Neuronal stem cell (in vitro differentiated cells): Measurements from ENCODE around the gene SYCP3.

Source experiments
- DNase-seq: peaks from one replicate; pipeline ENCODE4 v3.0.0-alpha.2; 2013; ENCODE audit warnings: low spot score
- H2AFZ ChIP-seq: one replicate; pipeline ENCODE4 v1.6.1; 2013; ENCODE audit warnings: mild to moderate bottlenecking, low read length, inconsistent platforms
- H2AK5ac ChIP-seq: 2 replicates; pipeline ENCODE4 v1.6.1; 2013; ENCODE audit warnings: low read depth, mild to moderate bottlenecking, inconsistent platforms, low read length, moderate library complexity, mixed read lengths
- H2BK120ac ChIP-seq: 2 replicates; pipeline ENCODE4 v1.6.1; 2013; ENCODE audit warnings: low read depth, mild to moderate bottlenecking, inconsistent platforms, low read length, moderate library complexity, mixed read lengths
- H2BK12ac ChIP-seq: one replicate; pipeline ENCODE4 v1.6.1; 2013; ENCODE audit warnings: low read length, inconsistent platforms
- H2BK15ac ChIP-seq: 2 replicates; pipeline ENCODE4 v1.6.1; 2013; ENCODE audit warnings: mild to moderate bottlenecking, low read length, inconsistent platforms, mixed read lengths
- H2BK5ac ChIP-seq: one replicate; pipeline ENCODE4 v1.6.1; 2013; ENCODE audit warnings: inconsistent platforms, mild to moderate bottlenecking, low read length, moderate library complexity
- H3K14ac ChIP-seq: one replicate; pipeline ENCODE4 v1.6.1; 2013; ENCODE audit warnings: low read length, inconsistent platforms
- H3K18ac ChIP-seq: 2 replicates; pipeline ENCODE4 v1.6.1; 2013; ENCODE audit warnings: low read length, inconsistent platforms
- H3K23ac ChIP-seq: 2 replicates; pipeline ENCODE4 v1.6.1; 2013; ENCODE audit warnings: low read depth, mild to moderate bottlenecking, mixed read lengths, low read length, inconsistent platforms; ENCODE audit not compliant: poor library complexity
- H3K27ac ChIP-seq: replicated peaks from 3 replicates; pipeline ENCODE4 v1.5.1; 2013; ENCODE audit warnings: low read length, inconsistent platforms
- H3K27me3 ChIP-seq, 3 experiments: 2 replicates each; pipeline ENCODE4 v1.6.1; 2013; ENCODE audit warnings: low read length in 3 of 3, mild to moderate bottlenecking in 2 of 3, inconsistent platforms in 1 of 3, low read depth in 1 of 3, mixed read lengths in 1 of 3, moderate library complexity in 1 of 3; ENCODE audit not compliant: control insufficient read depth in 3 of 3, insufficient read depth in 3 of 3
- H3K36me3 ChIP-seq, 2 donors: replicated peaks in 1 of 2; 2 replicates each; pipeline ENCODE4 v1.6.1; 2013; ENCODE audit warnings: low read length in 2 of 2; ENCODE audit not compliant: control insufficient read depth in 2 of 2, insufficient read depth in 2 of 2
- H3K4ac ChIP-seq: 2 replicates; pipeline ENCODE4 v1.6.1; 2013; ENCODE audit warnings: inconsistent platforms, mild to moderate bottlenecking, low read length, moderate library complexity
- H3K4me1 ChIP-seq, 2 donors: 1 replicate in 1 of 2; 2 replicates in 1 of 2; pipeline ENCODE4 v1.6.1; 2013; ENCODE audit warnings: low read length in 2 of 2, low read depth in 1 of 2; ENCODE audit not compliant: control insufficient read depth in 2 of 2, insufficient read depth in 1 of 2
- H3K4me2 ChIP-seq: one replicate; pipeline ENCODE4 v1.6.1; 2013; ENCODE audit warnings: mild to moderate bottlenecking, low read length, inconsistent platforms; ENCODE audit not compliant: insufficient read depth, poor library complexity, severe bottlenecking
- H3K4me3 ChIP-seq, 2 donors: 2 replicates each; pipeline ENCODE4 v1.5.1; 2013; ENCODE audit warnings: low read length in 2 of 2, mild to moderate bottlenecking in 2 of 2, inconsistent platforms in 1 of 2, moderate library complexity in 1 of 2
- H3K79me1 ChIP-seq: one replicate; pipeline ENCODE4 v1.6.1; 2013; ENCODE audit warnings: low read depth, mild to moderate bottlenecking, inconsistent platforms, low read length, moderate library complexity
- H3K9ac ChIP-seq: one replicate; pipeline ENCODE4 v1.6.1; 2013; ENCODE audit warnings: mild to moderate bottlenecking, low read depth, low read length, inconsistent platforms; ENCODE audit not compliant: poor library complexity
- H3K9me3 ChIP-seq, 2 donors: replicated peaks in 1 of 2; 2 replicates each; pipeline versions ENCODE3 to v1.6.1; 2013; ENCODE audit warnings: low read length in 2 of 2, mild to moderate bottlenecking in 2 of 2, inconsistent platforms in 1 of 2, low read depth in 1 of 2, mixed read lengths in 1 of 2, moderate library complexity in 1 of 2; ENCODE audit not compliant: control insufficient read depth in 2 of 2, insufficient read depth in 1 of 2
- H4K8ac ChIP-seq: one replicate; pipeline ENCODE4 v1.6.1; 2013; ENCODE audit warnings: low read depth, mild to moderate bottlenecking, inconsistent platforms, low read length, moderate library complexity
- H4K91ac ChIP-seq: one replicate; pipeline ENCODE4 v1.6.1; 2013; ENCODE audit warnings: low read length, low read depth, mild to moderate bottlenecking, inconsistent platforms; ENCODE audit not compliant: poor library complexity
- WGBS, 2 donors: extraction: QIAGEN DNeasy Blood & Tissue Kit; methylation state at CpG; one replicate each; pipeline ENCODE4 v1.1.7; 2013; ENCODE audit warnings: missing lambda C conversion rate in 2 of 2, mixed read lengths in 1 of 2; ENCODE audit not compliant: insufficient read length in 2 of 2, insufficient replicate concordance in 1 of 2; ENCODE audit errors: extremely low coverage in 2 of 2; 5-methylcytosine and 5-hydroxymethylcytosine counted together

The SYCP3 gene

DNA sequence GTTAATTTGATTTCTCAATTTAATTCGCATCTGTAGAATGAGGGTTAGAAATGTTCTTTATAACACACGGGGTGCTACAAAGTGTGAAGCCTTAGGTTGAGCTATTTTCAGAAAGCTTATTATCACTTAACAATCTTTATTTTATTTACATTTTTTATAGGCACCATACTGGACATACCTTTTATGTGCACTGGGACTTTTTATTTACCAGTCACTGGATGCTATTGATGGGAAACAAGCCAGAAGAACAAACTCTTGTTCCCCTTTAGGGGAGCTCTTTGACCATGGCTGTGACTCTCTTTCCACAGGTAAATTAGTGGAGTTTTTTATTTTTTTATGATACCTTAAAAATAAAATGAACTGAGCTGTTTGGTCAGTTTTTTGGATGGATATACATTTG is 25.3 kb downstream of the SYCP3 start:
- no peak overlapping the region for H3K27ac ChIP-seq
- no peak overlapping the region for H2AK5ac ChIP-seq
- no peak overlapping the region for H2BK15ac ChIP-seq
- no peak overlapping the region for H4K91ac ChIP-seq
- H2BK5ac ChIP-seq, result no peak overlapping the region
- H2BK120ac ChIP-seq, result no peak overlapping the region
- H3K4me2 ChIP-seq, result no peak overlapping the region
- H3K9me3 ChIP-seq, result no peaks in the 10 kb centered on the region
- no peak overlapping the region for H3K4me3 ChIP-seq
- no peaks in the 10 kb centered on the region for H3K36me3 ChIP-seq
- no peak for DNase-seq
- H2BK12ac ChIP-seq, result no peak overlapping the region
- H3K14ac ChIP-seq, result no peak overlapping the region
- H3K79me1 ChIP-seq, result no peaks in the 10 kb centered on the region
- peak overlapping the region; percentile 67 for H2AFZ ChIP-seq
- H3K4me1 ChIP-seq, result peaks cover 4 to 11% of the 10 kb centered on the region in 2 donors
- H4K8ac ChIP-seq, result no peak overlapping the region
- no peaks in the 10 kb centered on the region for H3K27me3 ChIP-seq
- WGBS, 2 donors, result no CpG with 5 or more reads among the region's 2 CpGs
- no peak overlapping the region for H3K23ac ChIP-seq
- H3K4ac ChIP-seq, result no peak overlapping the region
- no peak overlapping the region for H3K9ac ChIP-seq
- no peak overlapping the region for H3K18ac ChIP-seq

DNA sequence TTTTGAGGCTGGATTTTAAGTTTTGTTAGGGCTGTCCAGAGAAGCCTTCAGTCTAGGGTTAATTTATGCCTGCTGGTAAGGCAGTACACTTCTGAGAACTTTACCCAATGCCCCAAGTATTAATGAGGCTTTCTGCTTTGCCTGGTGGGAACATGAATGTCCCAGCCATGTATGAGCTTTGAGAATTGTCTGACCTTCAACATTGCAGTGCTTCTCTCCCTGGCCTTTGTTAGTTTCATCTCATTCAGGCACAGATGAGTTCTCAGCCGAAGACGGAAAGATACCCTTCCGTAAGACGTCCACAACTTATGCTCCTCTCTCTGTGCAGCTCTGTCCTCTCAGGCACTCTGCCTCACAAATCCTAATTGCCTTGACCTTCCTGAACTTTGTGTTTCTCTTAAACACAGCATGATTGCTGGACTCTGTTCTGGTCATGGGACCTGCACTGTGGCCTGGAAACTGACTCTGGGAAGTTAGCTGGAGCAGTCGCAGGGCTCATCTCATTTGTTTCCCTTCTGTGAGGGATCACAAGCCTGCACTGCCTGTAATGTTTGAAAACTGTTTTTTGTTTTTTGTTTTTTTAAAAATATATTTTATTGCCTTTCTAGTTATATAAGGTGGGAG is 26.1 kb downstream of the SYCP3 start:
- Histone ChIP-seq H3K36me3 (no peaks in the 10 kb centered on the region), H3K4ac (no peak overlapping the region), H3K4me3 (peak overlapping the region; percentile 32 to 34), H3K79me1 (no peaks in the 10 kb centered on the region), H4K91ac (no peak overlapping the region), H3K18ac (no peak overlapping the region), H2AK5ac (no peak overlapping the region), H3K9ac (no peak overlapping the region), H3K14ac (no peak overlapping the region), H3K9me3 (no peaks in the 10 kb centered on the region), H3K23ac (no peak overlapping the region), H3K4me1 (peaks cover 4 to 11% of the 10 kb centered on the region in 2 donors), H2AFZ (peak overlapping the region; percentile 67), H3K27ac (no peak overlapping the region), H2BK12ac (no peak overlapping the region), H2BK5ac (no peak overlapping the region), H3K4me2 (no peak overlapping the region), H2BK15ac (no peak overlapping the region), H4K8ac (no peak overlapping the region), H3K27me3 (no peaks in the 10 kb centered on the region), H2BK120ac (no peak overlapping the region)
- WGBS, 2 donors, result no CpG with 5 or more reads among the region's 5 CpGs
- DNase-seq, result peak; percentile 11

- Histone ChIP-seq H3K9ac (no peak overlapping the region), H3K27me3 (no peaks in the 10 kb centered on the region), H2BK15ac (no peak overlapping the region), H2BK5ac (no peak overlapping the region), H3K4me1 (peaks cover 4 to 11% of the 10 kb centered on the region in 2 donors), H3K9me3 (no peaks in the 10 kb centered on the region), H3K27ac (no peak overlapping the region), H3K36me3 (no peaks in the 10 kb centered on the region), H2BK12ac (no peak overlapping the region), H2AK5ac (no peak overlapping the region), H2AFZ (no peak overlapping the region), H3K18ac (no peak overlapping the region), H3K4me2 (no peak overlapping the region), H3K23ac (no peak overlapping the region), H3K4me3 (no peak overlapping the region), H2BK120ac (no peak overlapping the region), H3K79me1 (no peaks in the 10 kb centered on the region), H4K8ac (no peak overlapping the region), H3K14ac (no peak overlapping the region), H4K91ac (no peak overlapping the region), H3K4ac (no peak overlapping the region)
- whole genome bisulfite sequencing, 2 donors, result no CpG with 5 or more reads among the region's 4 CpGs
- no peak for DNase-seq
These were observed 29.0 kb downstream of the SYCP3 start for GRCh38 chr12:101710288-101710687.

GRCh38 chr12:101707131-101707782 is 32.0 kb downstream of the SYCP3 start:
- Histone ChIP-seq H3K27ac (no peak overlapping the region), H3K14ac (no peak overlapping the region), H3K36me3 (no peaks in the 10 kb centered on the region), H2AK5ac (no peak overlapping the region), H2BK5ac (no peak overlapping the region), H2BK12ac (no peak overlapping the region), H3K18ac (no peak overlapping the region), H3K4me1 (no peaks in the 10 kb centered on the region), H3K23ac (no peak overlapping the region), H2AFZ (no peak overlapping the region), H3K4me2 (no peak overlapping the region), H4K91ac (no peak overlapping the region), H3K27me3 (no peaks in the 10 kb centered on the region), H2BK15ac (no peak overlapping the region), H3K4ac (no peak overlapping the region), H2BK120ac (no peak overlapping the region), H3K4me3 (no peak overlapping the region), H4K8ac (no peak overlapping the region), H3K9me3 (no peaks in the 10 kb centered on the region), H3K79me1 (no peaks in the 10 kb centered on the region), H3K9ac (no peak overlapping the region)
- DNase-seq, result no peak
